Keratinocyte (primary cell): ENCODE results near the gene VAV2. TPM values are rescaled to one million over a fixed set of nuclear protein-coding genes. Genes with fewer than 3 reads are reported as not detected.

ENCODE experiments used
- DNase-seq: peaks from one replicate; pipeline ENCODE4 v3.0.0-alpha.2; 2011; ENCODE audit warnings: low read depth, missing footprints, low spot score
- FAIRE-seq: peaks from 2 replicates; lab custom pipeline; 2011; peaks lifted over from hg19 to GRCh38; lab: Jason Lieb, UNC
- H2AFZ ChIP-seq: 2 replicates; pipeline ENCODE4 v1.6.0; 2012; ENCODE audit warnings: low read length, control low read depth, inconsistent platforms; ENCODE audit not compliant: control insufficient read depth
- H3K27ac ChIP-seq: 2 replicates; pipeline ENCODE4 v1.5.1; 2011; ENCODE audit warnings: low read length; ENCODE audit not compliant: control insufficient read depth, insufficient read depth
- H3K27me3 ChIP-seq: 3 replicates; pipeline ENCODE4 v1.6.0; 2011; ENCODE audit warnings: low read length; ENCODE audit not compliant: control insufficient read depth, insufficient read depth; ENCODE audit errors: extremely low read depth
- H3K36me3 ChIP-seq, 2 experiments: 2 replicates in 1 of 2; 3 replicates in 1 of 2; pipeline ENCODE4 v1.5.1; 2011; ENCODE audit warnings: low read length in 2 of 2, mild to moderate bottlenecking in 1 of 2; ENCODE audit not compliant: control insufficient read depth in 2 of 2, insufficient read depth in 2 of 2; ENCODE audit errors: extremely low read depth in 1 of 2
- H3K4me1 ChIP-seq: 3 replicates; pipeline ENCODE4 v1.5.1; 2011; ENCODE audit warnings: low read length; ENCODE audit not compliant: control insufficient read depth, insufficient read depth; ENCODE audit errors: extremely low read depth
- H3K4me2 ChIP-seq: 3 replicates; pipeline ENCODE4 v1.6.0; 2011; ENCODE audit warnings: low read depth, low read length; ENCODE audit not compliant: control insufficient read depth, insufficient read depth; ENCODE audit errors: extremely low read depth
- H3K4me3 ChIP-seq, 3 experiments: fragments of 200-600 bp in 1 of 3; sonication (generic) in 1 of 3; 2 replicates in 2 of 3; 3 replicates in 1 of 3; pipeline ENCODE4 v1.5.1; 2011 to 2016; ENCODE audit warnings: low read length in 3 of 3, mild to moderate bottlenecking in 3 of 3, control low read depth in 2 of 3, inconsistent platforms in 1 of 3, low read depth in 1 of 3, mixed read lengths in 1 of 3, mixed run types in 1 of 3, moderate library complexity in 1 of 3; ENCODE audit not compliant: control insufficient read depth in 2 of 3, insufficient read depth in 2 of 3; ENCODE audit errors: extremely low read depth in 1 of 3
- H3K79me2 ChIP-seq: 2 replicates; pipeline ENCODE4 v1.6.0; 2012; ENCODE audit warnings: low read length; ENCODE audit not compliant: control insufficient read depth, insufficient read depth
- H3K9ac ChIP-seq: 3 replicates; pipeline ENCODE4 v1.6.0; 2011; ENCODE audit warnings: low read length; ENCODE audit not compliant: control insufficient read depth, insufficient read depth; ENCODE audit errors: extremely low read depth
- H3K9me1 ChIP-seq: 3 replicates; pipeline ENCODE4 v1.6.0; 2011; ENCODE audit warnings: low read length; ENCODE audit not compliant: control insufficient read depth, insufficient read depth; ENCODE audit errors: extremely low read depth
- H3K9me3 ChIP-seq: 2 replicates; pipeline ENCODE4 v1.5.1; 2012; ENCODE audit warnings: low read depth, low read length; ENCODE audit not compliant: control insufficient read depth
- H4K20me1 ChIP-seq: 3 replicates; pipeline ENCODE4 v1.6.0; 2011; ENCODE audit warnings: low read length; ENCODE audit not compliant: control insufficient read depth, insufficient read depth; ENCODE audit errors: extremely low read depth
- CTCF ChIP-seq, 3 experiments: IDR thresholded peaks in 1 of 3; conservative IDR thresholded peaks in 1 of 3; optimal IDR thresholded peaks in 1 of 3; 2 replicates in 2 of 3; 3 replicates in 1 of 3; pipeline versions ENCODE3 to v1.5.1; 2011; ENCODE audit warnings: low read length in 3 of 3, mild to moderate bottlenecking in 3 of 3, moderate library complexity in 2 of 3, control low read depth in 1 of 3, inconsistent platforms in 1 of 3; ENCODE audit not compliant: insufficient read depth in 2 of 3; ENCODE audit errors: extremely low read depth in 1 of 3
- EZH2 ChIP-seq: IDR thresholded peaks from one replicate; pipeline ENCODE4 v1.6.1; 2012; ENCODE audit warnings: inconsistent platforms, mild to moderate bottlenecking, low read length, moderate library complexity
- dilution Hi-C: fragments of 300-500 bp; cut with MboI; formaldehyde crosslinking; loops from one replicate; pipeline ENCODE4 v1.7.0; 2020; ENCODE audit warnings: low sequenced_read_pairs; ENCODE audit not compliant: extremely low pct_ligation_motif_present
- polyA plus RNA-seq, 5 experiments: library from polyadenylated mRNA; depleted of rRNA in 3 of 5; stranded (reverse) in 3 of 5; stranded (forward) in 1 of 5; unstranded in 1 of 5; fragments of >200 nt; gene quantifications; 1 replicate in 1 of 5; 2 replicates in 3 of 5; 3 replicates in 1 of 5; pipeline versions ENCODE4 v1.2.1 to v1.2.3, GENCODE V29; 2011 to 2012; ENCODE audit warnings: missing spikeins in 2 of 5, low read depth in 1 of 5, low replicate concordance in 1 of 5

Gene VAV2
- polyA plus RNA-seq, 1 donor (not counting 4 experiments of a cell fraction or from before 2014, with no cell fraction given): 16.4 TPM

GRCh38 chr9:134040781-134041648, 48.9 kb upstream of the VAV2 start:
- no peaks in the 10 kb centered on the region for H4K20me1 ChIP-seq
- no peak overlapping the region for H2AFZ ChIP-seq
- H3K4me2 ChIP-seq: no peak overlapping the region
- no peak overlapping the region for H3K9ac ChIP-seq
- H3K27ac ChIP-seq: no peak overlapping the region
- H3K27me3 ChIP-seq: no peaks in the 10 kb centered on the region
- no peaks in the 10 kb centered on the region for H3K9me3 ChIP-seq
- FAIRE-seq (no peak), DNase-seq (no peak)
- H3K9me1 ChIP-seq: no peaks in the 10 kb centered on the region
- no peak overlapping the region for H3K4me3 ChIP-seq
- no peaks in the 10 kb centered on the region for H3K79me2 ChIP-seq
- H3K4me1 ChIP-seq: no peaks in the 10 kb centered on the region
- peaks cover 4 to 24% of the 10 kb centered on the region in 2 experiments for H3K36me3 ChIP-seq
- dilution Hi-C loops: no loop called here
- TF ChIP-seq EZH2 (no peak), CTCF (optimal IDR thresholded peaks at IDR 0.05 in 1 of 3, IDR thresholded peaks at IDR 0.05 in 1 of 3, conservative IDR thresholded peaks at IDR 0.05 in 1 of 3; ENCODE audit: extremely low read depth in 1 of 3, insufficient read depth in 2 of 3, low read length in 3 of 3) (no peak)

- no peak for TF ChIP-seq EZH2
- TF ChIP-seq CTCF (optimal IDR thresholded peaks at IDR 0.05 in 1 of 3, IDR thresholded peaks at IDR 0.05 in 1 of 3, conservative IDR thresholded peaks at IDR 0.05 in 1 of 3; ENCODE audit: extremely low read depth in 1 of 3, insufficient read depth in 2 of 3, low read length in 3 of 3): no peak
- Histone ChIP-seq H3K9ac (no peak overlapping the region), H3K4me3 (no peak overlapping the region), H3K36me3 (peaks cover 5 to 27% of the 10 kb centered on the region in 2 experiments), H2AFZ (no peak overlapping the region), H3K4me1 (no peaks in the 10 kb centered on the region), H3K4me2 (no peak overlapping the region), H3K27me3 (no peaks in the 10 kb centered on the region), H3K27ac (no peak overlapping the region), H3K9me3 (no peaks in the 10 kb centered on the region), H3K79me2 (no peaks in the 10 kb centered on the region), H3K9me1 (no peaks in the 10 kb centered on the region), H4K20me1 (no peaks in the 10 kb centered on the region)
- dilution Hi-C loops: no loop called here
- FAIRE-seq (no peak), DNase-seq (no peak)
Observed at GRCh38 chr9:134040176-134040565, 48.0 kb upstream of the VAV2 start.
